Neural crest cell (in vitro differentiated cells): Measurements from ENCODE around the gene MEIOSIN. TPM values are rescaled to one million over a fixed set of nuclear protein-coding genes. Genes with fewer than 3 reads are reported as not detected.

ENCODE experiments used
- DNase-seq: peaks from one replicate; pipeline ENCODE4 v3.0.0; 2021; ENCODE audit warnings: low read depth, mixed read lengths, low spot score
- H3K27ac Mint-ChIP-seq: one replicate; pipeline ENCODE4 v1.8.0; 2021; ENCODE audit warnings: mild to moderate bottlenecking, mixed read lengths; ENCODE audit not compliant: unreplicated experiment
- H3K27me3 Mint-ChIP-seq: 2 replicates; pipeline ENCODE4 v1.8.0; 2021; ENCODE audit warnings: low read depth, mild to moderate bottlenecking, mixed read lengths
- H3K36me3 Mint-ChIP-seq: 2 replicates; pipeline ENCODE4 v1.8.0; 2021; ENCODE audit warnings: low read depth, mild to moderate bottlenecking, mixed read lengths
- H3K4me1 Mint-ChIP-seq: 2 replicates; pipeline ENCODE4 v1.8.0; 2021; ENCODE audit warnings: mixed read lengths
- H3K4me3 Mint-ChIP-seq: one replicate; pipeline ENCODE4 v1.8.0; 2021; ENCODE audit warnings: mild to moderate bottlenecking, mixed read lengths
- H3K9me3 Mint-ChIP-seq: 2 replicates; pipeline ENCODE4 v1.8.0; 2021; ENCODE audit warnings: mixed read lengths
- total RNA-seq: library from RNA; stranded (reverse); gene quantifications from 2 replicates; pipeline ENCODE4 v1.2.1, GENCODE V29; 2021
- TF ChIP-seq, protein P1 (sequence below): fragments of 200-600 bp; sonication (generic); conservative IDR thresholded peaks from 2 replicates; pipeline ENCODE4 v1.5.0; 2021; ENCODE audit warnings: antibody characterized with exemption, mild to moderate bottlenecking

MEIOSIN gene
- total RNA-seq, 1 donor from 2014 or later: not detected

DNA sequence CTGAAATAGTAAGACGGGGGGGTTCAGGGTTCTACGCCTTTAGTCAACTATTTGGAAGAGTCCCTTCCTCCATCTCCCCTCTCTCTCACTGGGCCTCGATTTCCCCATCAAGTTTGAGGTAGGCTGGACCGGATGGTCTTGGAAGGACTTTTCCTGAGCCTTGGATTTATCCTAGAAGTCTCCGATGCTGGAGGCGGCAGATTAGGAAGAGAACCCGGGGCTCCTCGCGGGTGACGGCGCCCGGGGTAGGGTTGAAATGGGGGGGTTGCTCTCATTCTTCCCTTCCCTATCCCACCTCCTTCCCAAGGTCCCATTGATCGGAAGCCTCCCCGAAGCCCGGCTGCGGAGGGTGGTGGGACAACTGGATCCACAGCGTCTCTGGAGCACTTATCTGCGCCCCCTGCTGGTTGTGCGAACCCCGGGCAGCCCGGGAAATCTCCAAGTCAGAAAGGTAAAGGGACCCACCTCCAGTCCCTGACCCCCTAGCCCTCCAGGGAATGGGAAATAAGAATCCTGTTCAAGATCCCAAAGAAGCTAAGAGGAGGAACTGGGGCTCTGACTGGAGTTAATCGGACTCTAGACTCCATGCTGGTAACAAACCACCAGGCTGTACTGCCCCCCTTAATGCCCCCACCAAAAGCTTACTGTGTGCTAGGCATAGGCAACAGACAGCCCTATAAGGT, 40.0 kb upstream of the MEIOSIN start:
- H3K27ac Mint-ChIP-seq: peak overlapping the region; percentile 84
- H3K4me3 Mint-ChIP-seq: peak overlapping the region; percentile 93
- H3K27me3 Mint-ChIP-seq: no peaks in the 10 kb centered on the region
- peaks cover 28% of the 10 kb centered on the region for H3K4me1 Mint-ChIP-seq
- peak; percentile 88 for DNase-seq
- peaks cover 7% of the 10 kb centered on the region for H3K36me3 Mint-ChIP-seq
- TF ChIP-seq, protein P1, sequence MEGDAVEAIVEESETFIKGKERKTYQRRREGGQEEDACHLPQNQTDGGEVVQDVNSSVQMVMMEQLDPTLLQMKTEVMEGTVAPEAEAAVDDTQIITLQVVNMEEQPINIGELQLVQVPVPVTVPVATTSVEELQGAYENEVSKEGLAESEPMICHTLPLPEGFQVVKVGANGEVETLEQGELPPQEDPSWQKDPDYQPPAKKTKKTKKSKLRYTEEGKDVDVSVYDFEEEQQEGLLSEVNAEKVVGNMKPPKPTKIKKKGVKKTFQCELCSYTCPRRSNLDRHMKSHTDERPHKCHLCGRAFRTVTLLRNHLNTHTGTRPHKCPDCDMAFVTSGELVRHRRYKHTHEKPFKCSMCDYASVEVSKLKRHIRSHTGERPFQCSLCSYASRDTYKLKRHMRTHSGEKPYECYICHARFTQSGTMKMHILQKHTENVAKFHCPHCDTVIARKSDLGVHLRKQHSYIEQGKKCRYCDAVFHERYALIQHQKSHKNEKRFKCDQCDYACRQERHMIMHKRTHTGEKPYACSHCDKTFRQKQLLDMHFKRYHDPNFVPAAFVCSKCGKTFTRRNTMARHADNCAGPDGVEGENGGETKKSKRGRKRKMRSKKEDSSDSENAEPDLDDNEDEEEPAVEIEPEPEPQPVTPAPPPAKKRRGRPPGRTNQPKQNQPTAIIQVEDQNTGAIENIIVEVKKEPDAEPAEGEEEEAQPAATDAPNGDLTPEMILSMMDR: peak; percentile 93
- H3K9me3 Mint-ChIP-seq: no peaks in the 10 kb centered on the region

DNA sequence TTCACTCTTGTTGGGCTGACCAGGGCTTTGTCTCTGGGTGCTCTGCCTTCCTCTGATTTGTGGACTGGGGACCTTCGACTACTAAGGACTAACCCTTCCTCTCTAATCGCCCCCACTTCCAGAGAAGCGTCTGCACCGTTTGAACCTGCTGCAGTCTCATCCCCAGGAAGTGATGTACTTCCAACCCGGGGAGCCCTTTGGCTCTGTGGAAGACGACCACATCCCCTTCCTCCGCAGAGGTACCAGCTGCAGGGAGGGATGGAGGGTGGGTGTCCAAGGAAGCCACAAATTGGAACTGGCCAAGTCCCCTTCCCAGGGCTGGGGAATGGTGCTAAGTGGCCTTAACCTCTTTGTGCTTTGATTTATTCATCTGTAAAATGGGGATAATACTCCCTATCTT, 31.6 kb upstream of the MEIOSIN start:
- DNase-seq: no peak
- Mint-ChIP-seq H3K9me3 (no peaks in the 10 kb centered on the region), H3K4me1 (no peaks in the 10 kb centered on the region), H3K4me3 (no peak overlapping the region), H3K36me3 (peaks cover 7% of the 10 kb centered on the region), H3K27me3 (no peaks in the 10 kb centered on the region), H3K27ac (no peak overlapping the region)
- TF ChIP-seq, protein P1: no peak

DNA sequence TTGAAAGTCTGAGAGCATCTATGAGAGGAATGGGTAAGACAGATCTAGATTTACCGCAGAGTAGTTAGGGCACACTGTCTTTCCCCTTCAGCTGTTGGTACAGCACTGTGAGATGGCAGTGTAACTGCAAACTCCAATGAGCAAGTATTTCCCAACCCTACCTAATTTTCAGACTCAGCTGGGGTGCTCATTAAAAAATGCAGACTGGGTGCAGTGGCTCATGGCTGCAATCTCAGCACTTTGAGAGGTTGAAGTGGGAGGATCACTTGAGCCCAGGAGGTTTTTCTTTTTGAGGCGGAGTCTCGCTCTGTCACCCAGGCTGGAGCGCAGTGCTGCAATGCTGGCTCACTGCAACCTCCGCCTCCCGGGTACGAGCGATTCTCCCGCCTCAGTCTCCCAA, 28.1 kb upstream of the MEIOSIN start:
- TF ChIP-seq, protein P1: no peak
- Mint-ChIP-seq H3K4me3 (no peak overlapping the region), H3K9me3 (no peaks in the 10 kb centered on the region), H3K27me3 (no peaks in the 10 kb centered on the region), H3K36me3 (peaks cover 9% of the 10 kb centered on the region), H3K4me1 (peaks cover 9% of the 10 kb centered on the region), H3K27ac (no peak overlapping the region)
- DNase-seq: no peak

DNA sequence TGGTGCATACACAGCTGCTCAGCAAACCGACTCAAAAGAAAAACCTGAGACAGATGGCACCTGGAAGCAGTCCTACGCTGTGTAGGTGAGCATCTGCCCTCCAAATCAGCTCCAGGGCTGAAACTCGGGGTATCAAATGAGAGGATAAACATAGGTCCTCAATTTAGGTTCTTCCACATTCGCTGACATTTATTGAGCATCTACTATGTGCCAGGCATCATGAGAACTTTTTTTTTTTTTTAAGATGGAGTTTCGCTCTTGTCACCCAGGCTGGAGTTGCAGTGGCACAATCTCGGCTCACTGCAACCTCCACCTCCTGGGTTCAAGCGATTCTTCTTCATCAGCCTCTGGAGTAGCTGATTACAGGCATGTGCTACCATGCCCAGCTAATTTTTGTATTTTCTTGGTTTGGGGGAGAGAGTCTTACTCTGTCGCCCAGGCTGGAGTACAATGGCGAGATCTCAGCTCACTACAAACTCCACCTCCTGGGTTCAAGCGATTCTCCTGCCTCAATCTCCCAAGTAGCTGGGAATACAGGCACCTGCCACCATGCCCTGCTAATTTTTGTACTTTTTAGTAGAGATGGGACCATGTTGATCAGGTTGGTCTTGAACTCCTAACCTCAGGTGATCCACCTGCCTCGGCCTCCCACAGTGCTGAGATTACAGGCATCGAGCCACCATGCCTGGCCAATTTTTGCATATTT, 27.4 kb upstream of the MEIOSIN start:
- TF ChIP-seq, protein P1: no peak
- no peak overlapping the region for H3K27ac Mint-ChIP-seq
- H3K27me3 Mint-ChIP-seq: no peaks in the 10 kb centered on the region
- no peak overlapping the region for H3K4me3 Mint-ChIP-seq
- no peaks in the 10 kb centered on the region for H3K9me3 Mint-ChIP-seq
- H3K4me1 Mint-ChIP-seq: peaks cover 14% of the 10 kb centered on the region
- DNase-seq: no peak
- peaks cover 12% of the 10 kb centered on the region for H3K36me3 Mint-ChIP-seq

DNA sequence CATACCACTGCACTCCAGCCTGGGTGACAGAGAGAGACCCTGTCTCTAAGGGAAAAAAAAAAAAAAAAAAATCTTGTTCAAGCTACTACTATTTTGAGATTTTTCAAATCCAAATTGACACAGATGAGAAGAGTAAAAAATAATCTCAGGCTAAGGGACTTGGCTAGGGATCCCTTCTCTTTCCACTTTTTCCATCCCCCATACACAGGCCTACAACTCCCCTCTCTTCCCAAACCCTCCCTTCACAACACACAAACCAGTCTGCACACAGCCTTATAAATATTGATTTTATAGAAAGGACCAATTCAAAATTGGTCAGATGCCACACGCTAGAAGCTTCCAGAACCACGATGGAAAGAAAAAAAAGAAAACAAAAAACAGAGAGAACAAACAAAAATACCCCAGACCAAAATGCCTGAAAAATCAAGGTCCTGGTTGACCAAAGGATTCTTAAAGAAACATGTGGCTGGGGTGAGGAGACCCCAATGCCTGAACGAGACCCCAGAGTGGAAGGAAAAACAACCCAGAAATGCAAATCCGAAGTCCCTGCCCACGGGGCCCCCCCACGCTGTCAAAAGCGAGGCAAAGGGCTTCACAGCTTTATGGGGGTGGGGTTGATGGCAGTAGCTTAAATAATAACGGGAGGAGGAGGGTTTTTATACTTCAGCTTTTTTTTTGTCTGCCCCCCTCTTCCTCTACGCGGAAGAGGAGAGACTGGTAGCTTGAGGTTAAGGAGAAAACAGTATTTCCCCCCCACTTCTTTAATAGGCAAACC, 22.7 kb upstream of the MEIOSIN start:
- Mint-ChIP-seq H3K27ac (no peak overlapping the region), H3K36me3 (peaks cover 5% of the 10 kb centered on the region), H3K9me3 (no peaks in the 10 kb centered on the region), H3K27me3 (no peaks in the 10 kb centered on the region), H3K4me3 (peak overlapping the region; percentile 55), H3K4me1 (peaks cover 19% of the 10 kb centered on the region)
- TF ChIP-seq, protein P1: no peak
- no peak for DNase-seq
